Measurements from ENCODE around the gene WDR82.

DNA sequence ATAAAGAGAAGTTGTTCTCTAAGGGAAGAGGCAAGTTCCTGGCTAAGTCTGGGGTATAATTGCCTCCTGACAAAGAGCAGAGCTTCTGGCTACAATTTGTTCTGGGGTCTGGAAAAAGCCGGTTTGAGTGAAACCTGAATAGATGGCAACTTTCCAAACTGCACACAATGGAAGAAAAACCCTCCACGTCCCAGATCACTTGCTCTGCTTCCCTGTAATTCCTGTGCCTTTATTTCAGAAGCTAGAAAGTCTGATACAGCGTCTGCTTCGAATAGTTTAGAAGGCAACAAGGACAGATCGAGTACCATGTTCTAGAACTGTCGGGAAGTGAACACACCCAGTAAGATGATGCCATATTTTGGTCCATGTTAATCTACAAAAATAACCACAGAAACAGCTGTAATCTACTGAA, 1.6 kb upstream of the WDR82 start:
- TF ChIP-seq, protein P1, sequence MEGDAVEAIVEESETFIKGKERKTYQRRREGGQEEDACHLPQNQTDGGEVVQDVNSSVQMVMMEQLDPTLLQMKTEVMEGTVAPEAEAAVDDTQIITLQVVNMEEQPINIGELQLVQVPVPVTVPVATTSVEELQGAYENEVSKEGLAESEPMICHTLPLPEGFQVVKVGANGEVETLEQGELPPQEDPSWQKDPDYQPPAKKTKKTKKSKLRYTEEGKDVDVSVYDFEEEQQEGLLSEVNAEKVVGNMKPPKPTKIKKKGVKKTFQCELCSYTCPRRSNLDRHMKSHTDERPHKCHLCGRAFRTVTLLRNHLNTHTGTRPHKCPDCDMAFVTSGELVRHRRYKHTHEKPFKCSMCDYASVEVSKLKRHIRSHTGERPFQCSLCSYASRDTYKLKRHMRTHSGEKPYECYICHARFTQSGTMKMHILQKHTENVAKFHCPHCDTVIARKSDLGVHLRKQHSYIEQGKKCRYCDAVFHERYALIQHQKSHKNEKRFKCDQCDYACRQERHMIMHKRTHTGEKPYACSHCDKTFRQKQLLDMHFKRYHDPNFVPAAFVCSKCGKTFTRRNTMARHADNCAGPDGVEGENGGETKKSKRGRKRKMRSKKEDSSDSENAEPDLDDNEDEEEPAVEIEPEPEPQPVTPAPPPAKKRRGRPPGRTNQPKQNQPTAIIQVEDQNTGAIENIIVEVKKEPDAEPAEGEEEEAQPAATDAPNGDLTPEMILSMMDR (IDR thresholded peaks at IDR 0.05; ENCODE audit: borderline replicate concordance, extremely low read depth, low read length, poor library complexity, severe bottlenecking): no peak
- TF ChIP-seq EZH2 (IDR thresholded peaks at IDR 0.05; ENCODE audit: borderline replicate concordance, low read depth, low read length, severe bottlenecking): no peak

Measured in DND-41 (cell line).